ENCODE measurements around the gene FBF1. TPM values are rescaled to one million over a fixed set of nuclear protein-coding genes. Genes with fewer than 3 reads are reported as not detected.

FBF1 gene
- total and polyA plus RNA-seq, 9 of the 15 experiments (the other 6 are each of a cell fraction or from before 2014, with no cell fraction given): 0.46 to 14.9 (median 7.5) TPM

- TF ChIP-seq ZBTB11 (CRISPR knock-in tag; IDR thresholded peaks at IDR 0.05): peak in 1 of 3 experiments; percentile 35; a peak in 1 of 6 replicates
- no peak for TF ChIP-seq ZNF280A (IDR thresholded peaks at IDR 0.05; ENCODE audit: low read depth, partially characterized antibody)
- no peak for TF ChIP-seq ZBTB8A (IDR thresholded peaks at IDR 0.05; ENCODE audit: partially characterized antibody)
- no peak for TF ChIP-seq ZNF224 (CRISPR knock-in tag; IDR thresholded peaks at IDR 0.05)
- TF ChIP-seq EP300 (IDR thresholded peaks at IDR 0.05; ENCODE audit: low read length): no peak
- no peak for TF ChIP-seq CBX2 (IDR thresholded peaks at IDR 0.05; ENCODE audit: insufficient read depth, low read length, poor library complexity, severe bottlenecking)
- peak; percentile 85 for TF ChIP-seq MYC (IDR thresholded peaks at IDR 0.05; ENCODE audit: low read depth, low read length)
- TF ChIP-seq MYC (CRISPR knock-in tag; IDR thresholded peaks at IDR 0.05; ENCODE audit: borderline replicate concordance, low read depth): no peak
- TF ChIP-seq SAFB (IDR thresholded peaks at IDR 0.05; ENCODE audit: borderline replicate concordance, low read depth, low read length): peak; percentile 80
- TF ChIP-seq HDGF (IDR thresholded peaks at IDR 0.05): no peak
- TF ChIP-seq CREB1 (IDR thresholded peaks at IDR 0.05): peak; percentile 68; the same call in 1 of the 2 replicates
- peak; percentile 89 for TF ChIP-seq CREB1 (CRISPR knock-in tag; IDR thresholded peaks at IDR 0.05)
- no peak for TF ChIP-seq TSC22D4 (tag; IDR thresholded peaks at IDR 0.05)
- no peak for TF ChIP-seq CBX3 (IDR thresholded peaks at IDR 0.05; ENCODE audit: borderline replicate concordance in 1 of 2, low read length in 2 of 2)
- no peak for TF ChIP-seq MCM2 (IDR thresholded peaks at IDR 0.05; ENCODE audit: low read depth)
- no peak for TF ChIP-seq NR4A1 (CRISPR knock-in tag; IDR thresholded peaks at IDR 0.05)
- TF ChIP-seq NR4A1 (tag; IDR thresholded peaks at IDR 0.05): peak; percentile 56; the same call in 1 of the 2 replicates
Observed at GRCh38 chr17:75896415-75897159, 44.3 kb downstream of the FBF1 start, which contains the start of gene TRIM65 (continued).
